RWPE1 (cell line): ENCODE measurements around the gene STK35.

ENCODE experiments used
- CTCF ChIA-PET: fragments of 350-600 bp; sonication (Branson Sonifier 250); formaldehyde crosslinking; extraction: SDS; loops from one replicate; lab custom pipeline; 2021; lab: Yijun Ruan, JAX
- POLR2A ChIA-PET: fragments of 400-600 bp; formaldehyde crosslinking; extraction: SDS; loops from one replicate; lab custom pipeline; 2020; ENCODE audit warnings: antibody characterized with exemption; ENCODE audit not compliant: low non-redundant PET; lab: Yijun Ruan, JAX
- DNase-seq: peaks from one replicate; pipeline ENCODE4 v3.0.0; 2012; ENCODE audit warnings: low spot score
- H3K27ac ChIP-seq: fragments of 450-650 bp; 2 replicates; pipeline ENCODE4 v1.5.1; 2017
- CTCF ChIP-seq: fragments of 450-650 bp; conservative IDR thresholded peaks from 2 replicates; pipeline ENCODE4 v1.5.1; 2017; ENCODE audit warnings: low read depth, mild to moderate bottlenecking

The STK35 gene

GRCh38 chr20:2088891-2089290 lies 12.7 kb upstream of the STK35 start:
- no peak overlapping the region for H3K27ac ChIP-seq
- ChIA-PET CTCF (no interaction called here), POLR2A (no interaction called here)
- no peak for DNase-seq
- no peak for TF ChIP-seq CTCF

GRCh38 chr20:2089447-2089846 lies 12.2 kb upstream of the STK35 start:
- H3K27ac ChIP-seq = no peak overlapping the region
- DNase-seq = no peak
- CTCF ChIA-PET = no interaction called here
- no peak for TF ChIP-seq CTCF
- POLR2A ChIA-PET = no interaction called here

GRCh38 chr20:2093159-2093781 lies 8.4 kb upstream of the STK35 start:
- CTCF ChIA-PET = interaction anchor here (0.5 to 1.0 kb wide), 10 partner anchors 9 to 590 kb away, joined by 3 to 6 read pairs (median 3); partner anchors contain the start of gene STK35
- no peak overlapping the region for H3K27ac ChIP-seq
- POLR2A ChIA-PET = no interaction called here
- peak; percentile 43 for DNase-seq
- peak; percentile 84 for TF ChIP-seq CTCF

GRCh38 chr20:2093883-2094282 lies 7.7 kb upstream of the STK35 start:
- no peak for TF ChIP-seq CTCF
- DNase-seq = no peak
- ChIA-PET POLR2A (no interaction called here), CTCF (interaction anchor here (0.5 to 1.0 kb wide), 7 partner anchors 8 to 317 kb away, joined by 3 to 6 read pairs (median 3); partner anchors contain the start of gene STK35)
- no peak overlapping the region for H3K27ac ChIP-seq

- no peak for TF ChIP-seq CTCF
- CTCF ChIA-PET = interaction anchor here (1.1 kb wide), 1 partner anchor 9 kb away, joined by 5 read pairs; no protein-coding TSS in a partner anchor
- H3K27ac ChIP-seq = peak overlapping the region; percentile 99
- POLR2A ChIA-PET = interaction anchor here (1.2 kb wide), 2 partner anchors 70 to 272 kb away, joined by 3 read pairs; no protein-coding TSS in a partner anchor
- peak; percentile 96 for DNase-seq
Observed at GRCh38 chr20:2101865-2102584, 398 bp downstream of the STK35 start.

GRCh38 chr20:2102585-2103460 lies 1.2 kb downstream of the STK35 start:
- ChIA-PET CTCF (interaction anchor here (0.7 to 1.1 kb wide), 3 partner anchors 10 to 349 kb away, joined by 3 to 5 read pairs (median 3); no protein-coding TSS in a partner anchor), POLR2A (interaction anchor here (0.7 to 1.3 kb wide), 4 partner anchors 16 to 273 kb away, joined by 3 read pairs; no protein-coding TSS in a partner anchor)
- no peak for TF ChIP-seq CTCF
- DNase-seq = peak; percentile 96
- H3K27ac ChIP-seq = peak overlapping the region; percentile 99
